CD14-positive monocyte (primary cell): ENCODE results near the gene CDK19. TPM values are rescaled to one million over a fixed set of nuclear protein-coding genes. Genes with fewer than 3 reads are reported as not detected.

ENCODE experiments used
- DNase-seq, 3 donors: peaks; one replicate each; pipeline ENCODE4 v3.0.0-alpha.2; 2011 to 2022
- H2AFZ ChIP-seq: 2 replicates; pipeline ENCODE4 v1.6.0; 2012; ENCODE audit warnings: mild to moderate bottlenecking, low read depth, low read length, inconsistent platforms; ENCODE audit not compliant: insufficient read depth, poor library complexity, severe bottlenecking
- H3K27ac ChIP-seq, 2 donors: 1 replicate in 1 of 2; 2 replicates in 1 of 2; pipeline ENCODE4 v1.5.1; 2012 to 2013; ENCODE audit warnings: low read length in 2 of 2, control low read depth in 1 of 2, inconsistent platforms in 1 of 2, low read depth in 1 of 2, mild to moderate bottlenecking in 1 of 2
- H3K27me3 ChIP-seq, 2 donors: one replicate each; pipeline versions ENCODE4 v1.6.0 to v1.6.1; 2011 to 2013; ENCODE audit warnings: low read length in 2 of 2; ENCODE audit not compliant: control insufficient read depth in 2 of 2, insufficient read depth in 2 of 2
- H3K36me3 ChIP-seq, 2 donors: replicated peaks in 1 of 2; 1 replicate in 1 of 2; 2 replicates in 1 of 2; pipeline versions ENCODE4 v1.5.1 to v1.6.1; 2012 to 2013; ENCODE audit warnings: low read length in 2 of 2, control low read depth in 1 of 2, inconsistent platforms in 1 of 2, mild to moderate bottlenecking in 1 of 2; ENCODE audit not compliant: insufficient read depth in 2 of 2, control insufficient read depth in 1 of 2
- H3K4me1 ChIP-seq, 2 donors: 1 replicate in 1 of 2; 2 replicates in 1 of 2; pipeline versions ENCODE4 v1.5.1 to v1.6.1; 2012 to 2013; ENCODE audit warnings: low read length in 2 of 2, control low read depth in 1 of 2, inconsistent platforms in 1 of 2, mild to moderate bottlenecking in 1 of 2, moderate library complexity in 1 of 2; ENCODE audit not compliant: insufficient read depth in 2 of 2, control insufficient read depth in 1 of 2
- H3K4me2 ChIP-seq: replicated peaks from 2 replicates; pipeline ENCODE3; 2012; ENCODE audit warnings: low read length, moderate library complexity, mild to moderate bottlenecking; ENCODE audit not compliant: poor library complexity, severe bottlenecking; ENCODE audit errors: extremely low read depth
- H3K4me3 ChIP-seq, 3 experiments: fragments of 200-600 bp in 1 of 3; sonication (generic) in 1 of 3; replicated peaks in 1 of 3; 1 replicate in 2 of 3; 2 replicates in 1 of 3; pipeline ENCODE4 v1.5.1; 2011 to 2013; ENCODE audit warnings: low read length in 3 of 3, mild to moderate bottlenecking in 3 of 3, control low read depth in 2 of 3, low read depth in 2 of 3, inconsistent platforms in 1 of 3, moderate library complexity in 1 of 3
- H3K79me2 ChIP-seq: 2 replicates; pipeline ENCODE4 v1.6.0; 2012; ENCODE audit warnings: mild to moderate bottlenecking, control low read depth, inconsistent platforms, low read length, moderate library complexity; ENCODE audit not compliant: insufficient read depth
- H3K9ac ChIP-seq: 2 replicates; pipeline ENCODE4 v1.6.0; 2017; ENCODE audit warnings: low read length, mild to moderate bottlenecking; ENCODE audit not compliant: insufficient read depth, poor library complexity, severe bottlenecking
- H3K9me3 ChIP-seq, 2 donors: replicated peaks in 1 of 2; 1 replicate in 1 of 2; 2 replicates in 1 of 2; pipeline versions ENCODE4 v1.5.1 to v1.6.1; 2012 to 2013; ENCODE audit warnings: low read length in 2 of 2, control low read depth in 1 of 2; ENCODE audit not compliant: control insufficient read depth in 1 of 2, insufficient read depth in 1 of 2
- H4K20me1 ChIP-seq: 2 replicates; pipeline ENCODE4 v1.6.0; 2012; ENCODE audit warnings: mild to moderate bottlenecking, low read length, control low read depth, moderate library complexity; ENCODE audit not compliant: insufficient read depth
- H3K27ac Mint-ChIP-seq, 7 donors: one replicate each; pipeline ENCODE4 v1.8.0; 2020; ENCODE audit warnings: mild to moderate bottlenecking in 7 of 7, mixed read lengths in 7 of 7, moderate library complexity in 6 of 7, inconsistent platforms in 2 of 7
- H3K27me3 Mint-ChIP-seq, 3 donors: one replicate each; pipeline ENCODE4 v1.8.0; 2021 to 2022; ENCODE audit warnings: low read depth in 3 of 3, mild to moderate bottlenecking in 3 of 3, mixed read lengths in 3 of 3, moderate library complexity in 3 of 3, inconsistent platforms in 1 of 3
- H3K36me3 Mint-ChIP-seq, 2 donors: one replicate each; pipeline ENCODE4 v1.8.0; 2020; ENCODE audit warnings: mixed read lengths in 2 of 2, inconsistent platforms in 1 of 2, mild to moderate bottlenecking in 1 of 2
- H3K4me1 Mint-ChIP-seq: one replicate; pipeline ENCODE4 v1.8.0; 2020; ENCODE audit warnings: mild to moderate bottlenecking, mixed read lengths
- H3K4me3 Mint-ChIP-seq, 2 donors: one replicate each; pipeline ENCODE4 v1.8.0; 2020; ENCODE audit warnings: mild to moderate bottlenecking in 2 of 2, mixed read lengths in 2 of 2, moderate library complexity in 1 of 2
- H3K9me3 Mint-ChIP-seq, 7 donors: one replicate each; pipeline ENCODE4 v1.8.0; 2020 to 2022; ENCODE audit warnings: mixed read lengths in 7 of 7, mild to moderate bottlenecking in 6 of 7, moderate library complexity in 6 of 7, inconsistent platforms in 2 of 7
- WGBS: methylation state at CpG from one replicate; pipeline ENCODE4 v1.1.5; 2013; ENCODE audit warnings: missing lambda C conversion rate; ENCODE audit not compliant: insufficient coverage; 5-methylcytosine and 5-hydroxymethylcytosine counted together
- intact Hi-C, 2 donors: fragments of 100-400 bp; cut with micrococcal nuclease; formaldehyde crosslinking; loops; one replicate each; pipeline versions ENCODE4 v1.15.0 to v1.15.1; 2023
- polyA plus RNA-seq, 3 donors: library from polyadenylated mRNA; depleted of rRNA in 1 of 3; unstranded in 2 of 3; stranded (reverse) in 1 of 3; fragments of 300-500 nt in 2 of 3; fragments of >200 nt in 1 of 3; fragmentation: Illumina TruSeq in 2 of 3; gene quantifications; 1 replicate in 2 of 3; 2 replicates in 1 of 3; pipeline ENCODE4 v1.2.3, GENCODE V29; 2012 to 2021
- TF ChIP-seq, protein P1 (sequence below): fragments of 200-600 bp; IDR thresholded peaks from one replicate; pipeline ENCODE4 v1.8.0; 2022; ENCODE audit warnings: antibody characterized with exemption, mild to moderate bottlenecking

Gene CDK19
- polyA plus RNA-seq, 3 donors, result 2.7 to 12.0 (median 3.9) TPM

DNA sequence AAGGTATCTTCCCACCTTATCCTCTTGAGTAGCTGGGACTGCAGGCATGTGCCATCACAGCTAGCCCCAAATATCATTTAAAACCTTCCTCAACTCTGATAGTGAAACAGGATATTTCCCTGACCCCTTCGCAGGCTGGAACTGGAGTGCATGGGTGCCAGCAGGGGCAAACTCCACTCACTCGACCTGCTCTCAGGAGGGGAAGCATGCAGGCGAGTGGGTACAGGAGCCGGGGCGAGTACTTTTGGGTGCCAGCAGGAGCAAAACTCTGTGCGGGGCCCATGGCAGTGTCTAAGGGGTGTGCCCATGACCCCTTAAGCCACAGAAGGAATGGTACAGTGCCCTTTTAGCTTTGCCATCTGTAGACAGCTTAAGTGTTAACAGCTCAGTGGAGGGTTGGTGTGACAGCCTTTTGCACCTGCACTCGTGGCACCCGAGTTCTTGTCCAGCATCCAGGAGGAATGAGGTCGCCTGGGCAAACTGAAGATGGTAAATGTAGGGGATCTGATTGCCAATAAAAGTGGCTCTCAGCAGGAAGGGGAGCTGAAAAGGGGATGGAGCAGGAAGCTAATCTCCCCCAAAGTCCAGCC lies 155.1 kb downstream of the CDK19 start:
- H3K9me3 ChIP-seq, result peaks cover 3 to 6% of the 10 kb centered on the region in 2 donors
- no peaks in the 10 kb centered on the region for H3K27me3 ChIP-seq
- H3K79me2 ChIP-seq, result peaks cover 3% of the 10 kb centered on the region
- TF ChIP-seq, protein P1, sequence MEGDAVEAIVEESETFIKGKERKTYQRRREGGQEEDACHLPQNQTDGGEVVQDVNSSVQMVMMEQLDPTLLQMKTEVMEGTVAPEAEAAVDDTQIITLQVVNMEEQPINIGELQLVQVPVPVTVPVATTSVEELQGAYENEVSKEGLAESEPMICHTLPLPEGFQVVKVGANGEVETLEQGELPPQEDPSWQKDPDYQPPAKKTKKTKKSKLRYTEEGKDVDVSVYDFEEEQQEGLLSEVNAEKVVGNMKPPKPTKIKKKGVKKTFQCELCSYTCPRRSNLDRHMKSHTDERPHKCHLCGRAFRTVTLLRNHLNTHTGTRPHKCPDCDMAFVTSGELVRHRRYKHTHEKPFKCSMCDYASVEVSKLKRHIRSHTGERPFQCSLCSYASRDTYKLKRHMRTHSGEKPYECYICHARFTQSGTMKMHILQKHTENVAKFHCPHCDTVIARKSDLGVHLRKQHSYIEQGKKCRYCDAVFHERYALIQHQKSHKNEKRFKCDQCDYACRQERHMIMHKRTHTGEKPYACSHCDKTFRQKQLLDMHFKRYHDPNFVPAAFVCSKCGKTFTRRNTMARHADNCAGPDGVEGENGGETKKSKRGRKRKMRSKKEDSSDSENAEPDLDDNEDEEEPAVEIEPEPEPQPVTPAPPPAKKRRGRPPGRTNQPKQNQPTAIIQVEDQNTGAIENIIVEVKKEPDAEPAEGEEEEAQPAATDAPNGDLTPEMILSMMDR, result no peak
- H3K4me1 Mint-ChIP-seq, result peaks cover 18% of the 10 kb centered on the region
- no peaks in the 10 kb centered on the region for H4K20me1 ChIP-seq
- H2AFZ ChIP-seq, result no peak overlapping the region
- peaks cover 17 to 19% of the 10 kb centered on the region in 2 donors for H3K4me1 ChIP-seq
- no peak overlapping the region for H3K27ac ChIP-seq
- peaks cover 0 to 1% (median 0%) of the 10 kb centered on the region in 3 donors for H3K27me3 Mint-ChIP-seq
- no peak overlapping the region for H3K4me3 Mint-ChIP-seq
- 98% methylated on average over 6 of the region's 9 CpGs for WGBS
- peaks cover 6 to 38% of the 10 kb centered on the region in 2 donors for H3K36me3 ChIP-seq
- H3K9me3 Mint-ChIP-seq, result peaks cover 0 to 10% (median 2%) of the 10 kb centered on the region in 7 donors
- H3K4me2 ChIP-seq, result no peak overlapping the region
- intact Hi-C loops, result no loop called here
- H3K9ac ChIP-seq, result no peak overlapping the region
- peak overlapping the region in 3 of 7 donors; percentile 22 to 61 (median 42) for H3K27ac Mint-ChIP-seq
- no peak overlapping the region for H3K4me3 ChIP-seq
- H3K36me3 Mint-ChIP-seq, result peaks cover 28 to 31% of the 10 kb centered on the region in 2 donors
- DNase-seq, result no peak

DNA sequence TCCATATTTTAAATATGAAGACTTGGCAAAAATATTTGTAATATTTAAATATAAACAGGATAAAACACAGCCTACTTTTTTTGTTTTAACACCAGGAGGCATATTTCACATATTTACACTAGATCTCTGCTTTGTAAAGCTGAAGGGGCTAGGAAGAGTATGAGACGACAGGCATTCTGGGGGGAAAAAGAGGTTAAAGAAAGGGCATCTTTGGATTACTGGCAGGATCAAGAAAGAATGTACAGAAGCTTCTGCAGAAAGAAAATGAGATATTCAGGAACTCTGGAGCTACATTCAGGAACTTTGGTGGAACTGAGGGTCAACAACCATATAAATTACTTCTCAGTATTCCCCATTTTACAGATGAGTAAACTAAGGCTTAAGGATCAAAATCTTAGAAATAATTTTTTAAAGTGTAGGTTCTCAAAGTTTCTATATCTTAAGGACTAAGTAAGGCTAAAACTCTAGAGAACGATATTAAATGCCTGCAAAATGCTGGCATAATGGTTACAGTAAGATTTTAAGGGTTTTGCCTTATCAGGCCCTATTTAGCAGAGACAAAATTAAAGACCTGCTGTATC lies 156.5 kb downstream of the CDK19 start:
- intact Hi-C loops, result no loop called here

More for the DNA sequence above, 156.5 kb downstream of the CDK19 start:
- peak overlapping the region in 1 of 7 donors; percentile 2 for H3K27ac Mint-ChIP-seq
- WGBS, result no CpG with 5 or more reads among the region's 2 CpGs
- no peak overlapping the region for H3K27ac ChIP-seq
- H4K20me1 ChIP-seq, result no peaks in the 10 kb centered on the region
- DNase-seq, result no peak
- no peaks in the 10 kb centered on the region for H3K79me2 ChIP-seq
- peaks cover 6 to 38% of the 10 kb centered on the region in 2 donors for H3K36me3 ChIP-seq
- H3K9me3 Mint-ChIP-seq, result peaks cover 0 to 10% (median 2%) of the 10 kb centered on the region in 7 donors
- peaks cover 3 to 6% of the 10 kb centered on the region in 2 donors for H3K9me3 ChIP-seq
- TF ChIP-seq, protein P1, result no peak
- no peak overlapping the region for H3K4me2 ChIP-seq
- H2AFZ ChIP-seq, result no peak overlapping the region
- H3K9ac ChIP-seq, result no peak overlapping the region
- H3K27me3 ChIP-seq, result no peaks in the 10 kb centered on the region
- peaks cover 2 to 5% of the 10 kb centered on the region in 2 donors for H3K4me1 ChIP-seq
- H3K27me3 Mint-ChIP-seq, result peaks cover 0 to 1% (median 0%) of the 10 kb centered on the region in 3 donors
- H3K4me1 Mint-ChIP-seq, result peaks cover 4% of the 10 kb centered on the region
- no peak overlapping the region for H3K4me3 Mint-ChIP-seq
- H3K36me3 Mint-ChIP-seq, result peaks cover 31% of the 10 kb centered on the region in 2 donors
- H3K4me3 ChIP-seq, result no peak overlapping the region
